TTC549 (cell line): ENCODE results near the gene ZNF652.
"Not testable (repeated sequence)": the region's sequence is repeated elsewhere in the genome, so short reads cannot be mapped to it uniquely, and the experiment has no call there.

Source experiments
- FAIRE-seq: peaks from 2 replicates; lab custom pipeline; 2012; peaks lifted over from hg19 to GRCh38; lab: Jason Lieb, UNC

ZNF652 gene

DNA sequence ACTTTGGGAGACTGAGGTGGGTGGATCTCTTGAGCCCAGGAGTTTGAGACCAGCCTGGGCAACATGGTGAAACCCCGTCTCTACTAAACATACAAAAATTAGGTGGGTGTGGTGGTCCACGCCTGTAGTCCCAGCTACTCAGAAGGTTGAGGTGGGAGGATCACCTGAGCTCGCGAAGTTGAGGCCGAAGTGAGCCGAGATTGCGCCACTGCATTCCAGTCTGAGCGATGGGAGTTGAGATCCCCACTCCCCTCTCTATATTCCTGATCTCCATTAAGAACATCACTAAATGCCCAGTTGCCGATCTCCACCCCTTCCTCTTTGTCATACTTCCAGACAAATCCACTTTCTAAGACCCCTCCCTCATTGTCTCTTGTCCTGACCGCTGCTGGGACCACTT is 24.3 kb upstream of the ZNF652 start:
- no peak for FAIRE-seq

DNA sequence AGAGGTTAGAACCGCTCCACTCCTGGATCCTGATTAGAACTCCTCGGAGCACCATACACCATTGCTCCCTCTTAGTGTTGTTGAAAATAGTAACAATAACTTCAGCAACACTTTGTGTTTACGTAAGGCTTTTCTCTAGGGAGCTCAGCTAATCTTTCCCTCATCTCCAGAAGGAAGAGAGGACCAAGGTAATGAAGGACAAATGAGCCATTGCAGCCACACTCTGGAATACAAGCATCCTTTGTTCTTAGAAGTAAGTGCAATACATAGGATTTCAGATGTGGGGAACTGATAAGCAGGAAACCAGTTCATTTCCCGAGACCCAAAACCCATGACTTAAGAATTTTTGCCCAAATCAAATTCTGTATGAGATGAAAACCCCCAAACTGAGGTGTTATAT is 22.9 kb upstream of the ZNF652 start:
- no peak for FAIRE-seq

DNA sequence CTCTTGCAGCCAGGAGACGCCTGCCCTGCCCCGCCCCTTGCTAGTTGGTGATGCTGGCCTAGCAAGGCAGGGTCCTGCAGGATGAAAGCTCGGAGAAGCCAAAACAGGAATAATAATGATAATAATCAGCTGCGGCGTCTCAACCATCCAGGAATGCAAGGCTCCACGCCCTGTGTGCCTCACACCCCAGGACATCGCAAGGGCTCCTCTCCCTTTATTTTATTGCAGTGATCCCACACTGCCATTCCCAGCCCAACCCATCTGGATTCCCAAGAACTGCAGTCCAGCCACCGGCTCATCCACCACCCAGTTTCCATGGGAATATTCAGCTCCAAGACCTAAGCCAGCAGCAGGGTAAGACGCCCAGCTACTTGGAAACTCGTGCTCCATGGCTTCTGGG is 21.0 kb upstream of the ZNF652 start:
- FAIRE-seq: no peak

DNA sequence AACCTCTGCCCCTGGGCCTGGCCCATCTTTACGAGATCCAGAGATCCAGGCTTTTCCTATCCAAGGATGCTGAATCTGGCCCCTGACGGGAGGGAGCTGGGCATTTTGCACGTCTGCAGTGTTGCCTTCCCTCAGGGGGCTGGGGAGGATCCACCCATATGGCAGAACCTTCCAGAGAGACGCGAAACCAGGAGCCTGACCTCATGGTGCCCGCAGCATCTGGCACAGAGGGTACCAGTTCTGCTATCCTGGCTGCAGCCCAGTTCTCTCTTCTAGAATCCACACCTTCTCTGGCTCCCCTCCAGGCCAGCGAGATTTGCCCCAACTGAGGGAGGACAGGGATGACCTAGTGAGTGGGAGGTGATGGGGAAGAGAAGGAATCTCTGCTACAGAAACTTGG is 20.5 kb upstream of the ZNF652 start:
- no peak for FAIRE-seq

DNA sequence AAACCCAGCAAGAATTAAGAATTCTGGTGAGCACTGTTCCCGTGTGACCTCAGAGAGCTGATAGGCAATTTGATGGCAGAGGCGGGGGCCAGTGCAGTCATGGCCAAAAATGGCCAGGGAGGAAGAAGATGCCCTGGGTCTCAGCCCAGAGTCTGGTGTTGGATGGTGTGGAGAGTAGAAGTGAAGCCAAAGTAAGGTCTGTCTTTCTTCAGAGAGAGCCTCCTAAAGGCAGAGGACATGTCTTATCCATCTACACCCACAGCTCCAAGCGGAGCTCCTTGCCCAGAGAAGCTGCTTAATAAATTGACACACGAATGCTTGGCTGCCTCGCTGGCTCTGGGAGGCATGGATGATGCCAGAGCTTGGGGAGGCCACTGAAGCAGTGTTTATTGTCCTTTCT is 19.7 kb upstream of the ZNF652 start:
- FAIRE-seq: no peak

DNA sequence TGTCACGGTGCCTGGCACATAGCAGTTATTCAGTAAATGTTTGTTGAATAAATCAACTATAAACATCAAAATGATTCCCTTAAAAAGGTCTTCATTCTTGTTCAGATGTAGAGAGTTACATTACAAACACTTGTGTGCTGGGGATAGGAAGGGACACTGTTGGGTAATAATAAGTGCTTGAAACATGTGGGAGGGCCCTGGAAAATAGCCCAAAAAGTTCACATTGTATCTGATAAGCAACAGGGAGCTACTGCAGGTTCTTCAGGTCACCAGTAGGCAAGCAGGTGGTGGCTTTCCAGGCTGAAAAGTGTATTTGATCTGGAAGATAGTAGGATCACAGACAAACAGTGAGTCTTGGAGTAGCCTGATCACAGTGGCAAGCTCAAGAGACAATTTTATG is 19.0 kb upstream of the ZNF652 start:
- FAIRE-seq: no peak

DNA sequence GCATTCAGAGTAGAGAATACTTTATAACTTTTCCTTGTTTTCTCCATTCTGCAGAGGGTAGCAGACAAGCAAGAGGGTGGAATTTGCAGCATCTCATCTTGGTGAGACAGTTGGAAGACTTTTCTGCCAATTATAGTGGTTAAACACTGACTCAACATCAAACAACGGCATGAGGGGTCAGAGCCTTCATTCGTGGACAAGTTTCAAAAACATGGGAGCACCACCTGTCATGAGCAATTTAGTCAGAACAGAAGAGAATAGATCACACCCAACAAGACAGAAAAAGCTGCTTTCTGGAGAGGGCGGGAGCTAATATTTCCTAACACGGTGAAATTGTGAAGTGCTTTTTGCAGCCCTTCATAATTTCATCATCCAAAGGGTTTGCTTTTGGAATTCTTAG is 17.9 kb upstream of the ZNF652 start:
- no peak for FAIRE-seq

DNA sequence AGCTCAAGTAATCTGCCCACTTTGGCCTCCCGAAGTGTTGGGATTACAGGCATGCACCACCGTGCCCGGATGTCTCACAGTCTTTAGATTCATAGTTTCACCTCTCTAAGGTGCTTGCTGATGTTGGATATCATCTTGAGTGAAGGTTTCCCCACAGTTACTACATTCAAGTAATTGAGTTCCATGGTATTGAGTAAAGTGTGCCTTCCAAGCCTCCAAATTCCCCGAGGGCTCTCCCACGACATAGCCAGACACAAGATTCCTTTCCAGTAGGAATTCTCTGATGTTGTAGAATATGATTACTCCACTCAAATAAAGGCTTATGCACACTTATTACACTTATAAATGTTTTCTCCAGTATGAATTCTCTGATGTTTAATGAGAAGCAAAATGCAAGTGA is 16.3 kb upstream of the ZNF652 start:
- FAIRE-seq: no peak

DNA sequence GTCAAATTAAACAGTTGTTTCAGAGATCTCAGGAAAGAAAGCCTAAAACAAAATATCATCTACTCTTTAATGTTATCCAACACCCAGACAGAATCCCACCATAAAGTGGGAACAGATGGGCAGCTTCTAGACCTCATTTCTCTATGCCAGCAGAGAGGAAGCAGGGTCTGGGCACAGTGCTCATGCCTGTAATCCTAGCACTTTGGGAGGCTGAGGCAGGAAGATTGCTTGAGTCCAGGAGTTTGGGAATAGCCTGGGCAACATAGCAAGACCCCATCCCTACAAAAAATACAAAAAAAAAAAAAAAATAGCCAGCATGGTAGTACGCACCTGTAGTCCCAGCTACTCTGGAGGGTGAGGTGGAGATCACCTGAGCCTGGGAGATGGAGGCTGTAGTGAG is 13.5 kb upstream of the ZNF652 start:
- FAIRE-seq: no peak

DNA sequence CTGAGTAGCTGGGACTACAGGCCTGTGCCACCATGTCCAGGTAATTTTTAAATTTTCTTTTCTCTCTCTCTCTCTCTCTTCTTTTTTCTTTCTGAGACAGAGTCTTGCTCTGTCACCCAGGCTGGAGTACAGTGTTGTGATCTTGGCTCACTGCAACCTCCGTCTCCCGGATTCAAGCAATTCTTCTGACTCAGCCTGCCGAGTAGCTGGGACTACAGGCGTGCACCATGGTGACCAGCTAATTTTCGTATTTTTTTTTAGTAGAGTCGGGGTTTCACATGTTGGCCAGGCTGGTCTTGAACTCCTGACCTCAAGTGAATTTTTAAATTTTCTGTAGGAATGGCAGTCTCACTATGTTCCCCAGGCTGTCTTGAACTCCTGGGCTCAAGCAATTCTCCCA is 11.1 kb upstream of the ZNF652 start:
- FAIRE-seq: no peak

DNA sequence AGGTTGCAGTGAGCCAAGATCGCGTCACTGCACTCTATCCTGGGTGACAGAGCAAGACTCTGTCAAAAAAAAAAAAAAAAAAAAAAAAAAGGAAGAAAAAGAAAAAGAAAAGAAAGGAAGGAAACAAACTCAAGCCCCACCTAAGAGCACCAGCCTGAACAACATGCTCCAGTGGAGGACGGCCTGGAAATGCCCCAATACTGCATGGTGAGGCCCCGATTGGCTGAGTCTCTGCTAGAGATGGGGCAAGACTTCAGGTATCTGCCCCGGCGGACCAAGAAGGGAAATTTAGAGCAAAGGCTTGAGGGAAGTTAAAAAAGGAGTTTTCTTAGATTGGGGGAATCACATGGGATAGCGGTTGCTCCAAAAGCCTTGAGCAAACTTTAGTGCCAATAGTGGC is 10.4 kb upstream of the ZNF652 start:
- FAIRE-seq: no peak

DNA sequence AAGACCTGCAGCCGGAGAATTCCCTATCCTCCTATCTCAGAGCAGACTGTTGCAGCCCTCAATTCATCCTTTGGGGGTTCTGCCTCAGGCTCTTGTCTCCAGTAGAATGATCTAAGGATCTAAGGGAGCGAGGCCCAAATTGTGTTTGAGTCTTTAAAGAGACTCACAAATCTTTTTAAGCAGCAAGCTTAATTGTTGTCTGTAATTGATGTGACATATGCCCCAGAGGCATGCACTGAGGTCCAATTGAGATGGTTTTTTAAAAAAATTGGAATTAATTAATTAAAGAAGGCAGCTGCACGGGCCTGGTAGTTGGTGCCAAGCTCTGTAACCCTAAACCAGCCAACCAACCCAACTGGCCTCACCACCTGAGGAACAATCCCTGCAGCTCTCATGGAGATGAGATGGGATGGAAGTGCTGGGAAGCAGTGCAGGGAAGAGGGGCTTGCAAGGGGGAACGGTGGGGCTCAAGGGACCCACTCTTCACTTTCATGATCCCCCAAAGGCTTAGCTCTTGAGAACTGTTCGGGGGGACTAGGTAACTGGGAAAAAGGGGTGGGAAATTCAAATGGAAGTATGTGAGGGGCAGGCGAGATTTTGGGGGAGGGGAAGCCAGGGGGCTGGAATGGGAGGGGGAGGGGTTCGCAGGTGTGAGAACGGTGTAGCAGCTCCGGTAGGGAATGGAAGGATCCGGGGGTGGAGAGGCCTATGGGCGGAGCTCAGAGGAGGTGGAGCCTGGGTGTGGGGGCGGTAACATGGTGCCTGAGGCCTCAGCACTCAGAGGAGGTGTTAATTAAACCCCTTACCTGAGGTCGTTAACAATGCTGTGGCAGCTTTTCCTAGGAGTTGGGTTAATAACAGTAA is 9.2 kb upstream of the ZNF652 start:
- no peak for FAIRE-seq

DNA sequence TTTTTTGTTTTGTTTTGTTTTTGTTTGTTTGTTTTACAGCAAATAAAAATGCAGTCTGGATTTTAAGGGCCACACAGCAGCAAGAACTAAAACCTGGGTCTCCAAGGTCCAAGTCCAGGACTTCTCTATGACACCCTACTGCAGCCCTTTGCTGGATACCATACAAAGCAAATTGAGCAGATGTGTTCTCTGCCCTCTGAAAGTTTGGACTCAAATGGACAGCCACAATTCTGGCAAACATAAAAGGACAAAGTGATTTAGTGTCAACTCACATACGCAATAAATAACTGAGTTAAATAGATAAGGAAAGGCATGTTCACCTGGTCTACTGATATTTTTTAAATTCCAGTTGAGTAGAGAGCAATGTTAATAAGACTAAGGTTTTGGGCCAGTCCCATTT is 7.7 kb upstream of the ZNF652 start:
- no peak for FAIRE-seq

DNA sequence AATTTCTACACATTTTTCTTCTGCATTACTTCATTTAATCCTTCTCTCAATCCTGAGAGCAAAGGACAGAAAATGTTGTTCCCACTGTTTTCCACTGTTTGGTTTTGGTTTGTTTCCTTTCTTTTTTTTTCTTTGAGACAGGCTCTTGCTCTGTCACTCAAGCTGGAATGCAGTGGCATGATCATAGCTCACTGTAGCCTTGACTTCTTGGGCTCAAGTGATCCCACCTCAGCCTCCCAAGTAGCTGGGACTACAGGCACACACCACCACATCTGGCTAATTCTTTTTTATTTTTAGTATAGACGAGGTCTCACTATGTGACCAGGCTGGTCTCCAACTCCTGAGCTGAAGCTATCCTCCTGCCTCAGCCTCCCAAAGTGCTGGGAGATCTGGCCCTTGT is 7.0 kb upstream of the ZNF652 start:
- FAIRE-seq: no peak

DNA sequence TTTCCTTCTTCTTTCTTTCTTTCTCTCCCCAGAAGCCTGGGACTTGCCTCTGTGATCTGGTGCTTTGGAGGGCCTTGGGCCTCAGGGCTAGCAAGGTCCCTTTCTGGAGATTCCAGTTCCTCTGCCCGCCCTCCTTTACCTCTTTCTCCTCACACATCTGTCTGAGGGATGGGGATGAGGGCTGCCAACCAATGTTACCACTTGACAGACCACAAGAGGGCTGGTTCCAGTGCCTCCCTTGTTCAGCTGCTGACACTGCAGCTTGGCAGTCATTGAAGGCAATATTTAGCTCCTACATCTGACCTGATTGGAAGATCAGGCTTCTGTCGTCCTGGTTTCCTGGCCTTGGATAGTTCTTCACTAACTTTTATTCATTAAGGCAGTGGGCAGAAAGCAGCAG is 3.6 kb upstream of the ZNF652 start:
- no peak for FAIRE-seq

DNA sequence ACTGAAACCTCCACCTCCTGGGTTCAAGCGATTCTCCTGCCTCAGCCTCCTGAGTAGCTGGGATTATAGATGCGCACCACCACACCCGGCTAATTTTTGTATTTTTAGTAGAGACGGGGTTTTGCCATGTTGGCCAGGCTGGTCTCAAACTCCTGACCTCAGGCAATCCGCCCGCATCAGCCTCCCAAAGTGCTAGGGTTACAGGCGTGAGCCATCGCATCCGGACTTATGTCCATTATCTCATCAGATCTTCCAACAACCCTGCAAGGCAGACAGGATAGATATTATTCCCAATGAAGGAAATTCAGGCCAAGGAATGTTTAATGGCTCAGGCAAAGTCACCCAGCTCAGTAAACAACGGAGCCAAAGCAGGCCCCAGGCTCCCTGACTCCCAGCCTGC is 3.1 kb upstream of the ZNF652 start:
- FAIRE-seq: not testable (repeated sequence)

DNA sequence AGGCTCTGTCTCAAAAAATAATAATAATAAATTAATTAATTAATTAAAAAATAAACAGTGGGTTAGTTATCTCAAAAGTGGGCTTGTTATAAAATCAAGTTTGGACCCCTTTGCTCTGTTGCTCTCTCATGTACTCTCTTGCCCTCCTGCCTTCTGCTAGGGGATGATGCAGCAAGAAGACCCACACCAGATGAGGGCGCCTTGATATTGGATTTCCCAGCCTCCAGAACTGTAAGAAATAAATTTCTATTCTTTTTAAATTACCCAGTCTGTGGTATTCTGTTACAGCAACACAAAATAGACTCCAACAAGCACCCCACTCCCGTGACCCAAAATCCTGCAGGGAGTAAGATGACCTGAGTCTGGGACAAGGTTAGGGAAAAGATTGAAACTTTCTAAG is 2.1 kb upstream of the ZNF652 start:
- FAIRE-seq: no peak

DNA sequence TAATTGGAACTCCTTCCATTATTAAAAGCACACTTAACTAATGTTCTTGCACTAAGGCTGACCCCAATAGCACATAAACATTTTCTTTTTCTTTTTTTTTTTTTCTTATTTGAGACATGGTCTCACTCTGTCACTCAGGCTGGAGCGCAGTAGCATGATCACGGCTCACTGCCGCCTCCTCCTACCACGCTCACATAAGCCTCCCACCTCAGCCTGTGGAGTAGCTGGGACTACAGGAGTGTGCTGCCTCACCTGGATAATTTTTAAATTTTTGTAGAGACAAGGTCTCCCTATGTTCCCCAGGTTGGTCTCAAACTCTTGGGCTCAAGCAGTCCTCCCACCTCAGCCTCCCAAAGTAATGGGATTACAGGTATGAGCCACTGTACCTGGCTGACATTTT is 1.2 kb upstream of the ZNF652 start:
- FAIRE-seq: no peak

DNA sequence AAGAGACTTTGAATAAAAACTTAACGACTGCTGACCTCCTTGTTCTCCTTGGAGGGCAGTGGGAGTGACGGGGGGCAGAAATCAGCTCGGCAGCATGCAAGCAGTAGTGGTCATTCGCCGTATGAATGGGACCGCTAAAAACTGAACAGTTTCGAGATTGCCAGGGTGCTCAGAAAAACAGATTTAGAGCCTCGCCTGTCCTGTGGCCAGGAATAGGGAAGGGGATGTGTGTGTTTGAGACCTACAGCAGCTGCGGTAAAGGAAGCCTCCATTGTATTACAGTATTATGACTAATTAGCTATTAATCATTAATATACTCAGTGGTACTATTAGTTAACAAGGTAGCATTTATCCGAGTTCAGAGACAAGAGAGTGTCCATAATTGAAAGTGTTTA is 670 bp upstream of the ZNF652 start:
- no peak for FAIRE-seq

DNA sequence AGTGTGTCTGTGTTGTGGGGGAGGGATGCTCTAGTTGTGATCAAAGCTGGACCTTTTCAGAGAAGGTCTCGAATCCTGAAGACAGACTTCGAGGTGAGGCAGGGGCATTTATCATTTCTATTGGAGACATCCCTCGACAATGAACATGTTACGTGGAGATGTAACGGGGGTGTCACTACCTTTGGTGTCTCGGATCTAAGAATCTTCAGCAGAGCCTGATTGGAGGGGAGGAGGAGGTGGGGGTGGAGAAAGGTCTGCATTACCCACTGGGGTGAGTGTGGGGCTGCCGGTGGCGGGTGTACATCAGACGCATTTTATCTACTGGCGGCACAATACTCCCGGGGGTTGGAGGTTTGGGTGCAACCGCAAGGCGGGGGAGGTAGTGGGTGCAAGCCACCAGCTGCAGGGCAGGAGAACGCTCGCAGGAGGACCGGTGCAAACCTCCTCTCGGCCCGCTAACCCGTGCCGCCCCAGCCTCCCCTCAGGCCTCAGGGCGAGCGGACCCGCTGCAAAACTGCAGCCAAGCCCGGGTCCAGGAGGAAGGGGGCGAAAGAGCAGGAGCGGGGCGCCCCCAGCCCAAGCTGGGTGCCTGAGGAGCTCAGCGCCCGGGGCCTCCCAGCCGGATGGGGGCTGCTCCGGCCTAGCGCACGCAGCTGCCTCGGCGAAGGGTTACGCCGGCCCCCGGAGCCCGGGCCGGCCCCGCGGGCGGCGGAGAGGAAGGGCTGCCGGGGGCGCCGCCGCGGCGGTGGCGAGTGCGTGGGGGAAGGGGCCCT is 735 bp downstream of the ZNF652 start:
- no peak for FAIRE-seq

DNA sequence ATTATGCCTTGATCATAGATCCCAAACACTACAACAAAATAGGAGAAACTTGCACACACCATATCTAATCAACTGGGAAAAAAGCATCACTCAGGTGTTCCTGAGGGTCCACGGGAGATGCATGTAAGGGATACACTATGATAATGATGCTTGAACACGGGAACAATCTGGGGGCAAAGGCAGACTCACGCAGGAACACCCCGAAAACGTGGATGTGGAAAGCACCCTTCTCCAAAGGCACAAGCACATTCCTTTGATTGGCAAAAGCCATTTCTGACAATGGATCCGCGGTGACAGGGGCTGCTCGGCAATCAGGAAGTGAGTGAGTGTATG is 1.3 kb downstream of the ZNF652 start:
- FAIRE-seq: no peak

DNA sequence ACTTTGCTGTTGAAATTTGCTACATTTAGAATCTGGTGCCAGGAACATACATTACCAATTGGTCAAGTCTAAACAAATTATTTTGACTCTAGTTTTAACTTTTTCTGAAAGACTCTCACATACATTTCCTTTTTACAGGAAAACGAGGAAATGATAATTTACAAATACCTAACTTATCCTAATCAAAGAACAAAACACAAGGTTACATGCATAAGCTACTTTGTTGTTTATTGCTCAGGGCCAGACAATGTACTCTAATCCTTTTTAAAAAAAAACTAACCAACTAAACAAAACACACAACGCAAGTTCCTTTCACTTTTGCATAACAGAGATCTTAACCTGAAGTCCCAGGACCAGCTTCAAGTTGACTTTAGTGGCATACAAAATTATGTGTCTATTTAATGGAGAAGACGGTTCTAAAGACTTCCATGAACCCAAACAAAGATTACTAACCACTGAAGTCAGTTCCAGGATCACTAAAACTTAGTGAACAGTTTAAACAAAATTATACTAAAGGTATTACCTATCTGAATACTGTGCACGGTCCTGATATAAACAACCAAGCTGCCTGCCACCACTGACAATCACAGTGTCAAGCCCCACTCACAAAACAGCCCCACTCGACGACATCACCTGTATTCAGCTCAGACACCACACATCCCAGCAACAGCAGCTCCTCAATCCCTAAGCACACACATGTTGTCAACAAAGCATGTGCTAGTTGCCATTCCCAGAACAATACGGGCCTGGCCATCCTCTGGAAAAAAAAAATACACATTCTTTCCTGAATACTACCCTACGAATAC is 1.9 kb downstream of the ZNF652 start:
- FAIRE-seq: no peak

DNA sequence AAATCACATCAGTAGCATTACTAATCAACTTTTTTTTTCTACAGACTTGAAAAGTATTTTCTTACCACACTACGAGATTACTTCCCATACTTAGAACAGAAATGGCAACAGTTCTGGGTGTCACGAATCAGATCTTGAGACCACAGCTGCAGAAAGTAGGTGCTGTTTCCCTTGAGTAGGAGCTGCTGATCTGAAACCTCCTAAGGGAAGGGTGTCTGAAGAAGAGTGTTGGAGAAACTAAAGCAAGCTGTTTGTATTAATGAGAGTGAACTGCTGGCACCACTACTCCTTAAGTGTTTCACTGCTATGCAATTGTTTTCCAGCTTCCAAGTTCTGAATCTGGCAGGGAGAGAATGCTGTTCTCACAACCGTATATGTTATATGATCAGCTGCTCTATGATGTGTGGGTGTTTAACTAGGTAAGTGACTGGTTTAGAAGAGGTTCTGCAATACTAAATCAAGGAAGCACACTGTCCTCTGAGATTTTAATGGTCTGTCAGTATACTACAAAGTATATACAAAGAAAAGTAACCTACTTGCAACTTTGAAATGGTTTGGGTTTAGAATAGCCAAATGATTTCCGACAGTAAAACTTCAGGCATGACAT is 3.3 kb downstream of the ZNF652 start:
- FAIRE-seq: no peak
